Subcutaneous adipose tissue (tissue), 4 donors: Measurements from ENCODE around the gene CPEB2. TPM values are rescaled to one million over a fixed set of nuclear protein-coding genes. Genes with fewer than 3 reads are reported as not detected.

Experiments used
- CTCF ChIP-seq: fragments of 450-650 bp; IDR thresholded peaks from one replicate; pipeline ENCODE4 v1.5.1; 2016; ENCODE audit warnings: low read depth, mild to moderate bottlenecking, control low read depth, antibody characterized with exemption, moderate library complexity
- total RNA-seq, 4 donors: library from RNA; depleted of rRNA; stranded (reverse); fragments of >200 nt; gene quantifications; one replicate each; pipeline ENCODE4 v1.1.0, GENCODE V29; 2016

The CPEB2 gene
- total RNA-seq, 4 donors from 2014 or later, result 25.8 to 28.1 (median 26.0) TPM

- TF ChIP-seq CTCF, result no peak
Observed at GRCh38 chr4:15054541-15054940, 52.3 kb downstream of the CPEB2 start.

- TF ChIP-seq CTCF, result no peak
Observed at GRCh38 chr4:15060213-15060612, 57.9 kb downstream of the CPEB2 start.

GRCh38 chr4:15063341-15063740, 61.1 kb downstream of the CPEB2 start:
- no peak for TF ChIP-seq CTCF

GRCh38 chr4:15065516-15065915, 63.2 kb downstream of the CPEB2 start:
- no peak for TF ChIP-seq CTCF

GRCh38 chr4:15066140-15066539, 63.9 kb downstream of the CPEB2 start:
- no peak for TF ChIP-seq CTCF

DNA sequence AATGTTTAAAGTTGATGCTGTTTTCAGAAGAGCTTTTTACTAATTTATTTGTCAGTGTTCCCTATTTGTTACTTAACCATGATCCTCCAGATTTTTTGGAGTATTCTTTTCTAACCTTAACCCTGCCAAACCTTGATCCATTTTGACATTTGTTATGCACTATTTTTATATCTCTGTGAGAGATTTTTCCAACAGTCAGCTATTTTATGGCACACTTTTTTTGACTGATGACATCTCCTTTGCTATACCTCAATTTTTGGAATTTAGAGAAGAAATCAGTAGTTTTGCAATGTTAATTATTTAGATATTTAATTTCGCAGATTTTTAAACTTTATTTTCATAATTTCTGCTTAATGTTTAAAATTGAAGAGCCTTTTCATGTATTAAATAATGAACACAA, 66.0 kb downstream of the CPEB2 start:
- TF ChIP-seq CTCF, result no peak

DNA sequence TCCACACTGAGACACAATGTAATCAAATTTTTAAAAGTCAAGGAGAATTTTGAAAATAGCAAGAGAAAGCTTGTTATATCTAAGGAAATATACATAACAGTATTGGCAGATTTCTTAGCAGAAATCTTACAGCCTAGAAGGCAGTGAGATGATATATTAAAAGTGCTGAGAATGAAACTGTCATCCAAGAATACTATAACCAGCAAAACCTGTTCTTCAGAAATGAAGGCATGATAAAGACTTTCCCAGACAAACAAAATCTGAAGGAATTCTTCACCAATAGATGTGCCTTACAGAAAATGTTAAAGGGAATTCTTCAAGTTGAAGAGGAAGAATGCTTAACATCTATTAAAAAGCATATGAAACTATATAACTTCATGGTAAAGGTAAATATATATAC, 73.6 kb downstream of the CPEB2 start:
- no peak for TF ChIP-seq CTCF
